Activated naive CD4-positive, alpha-beta T cell treated with Interleukin-2 at 50 U/mL for 16 hours (primary cell): Measurements from ENCODE around the gene ARHGEF25.
A peak's percentile ranks its signal among the peaks of the same experiment; 100 is the strongest.
"Not testable (repeated sequence)": the region's sequence is repeated elsewhere in the genome, so short reads cannot be mapped to it uniquely, and the experiment has no call there.

ENCODE experiments used
- DNase-seq: peaks from one replicate; pipeline ENCODE4 v3.0.0-alpha.2; 2020

The ARHGEF25 gene

DNA sequence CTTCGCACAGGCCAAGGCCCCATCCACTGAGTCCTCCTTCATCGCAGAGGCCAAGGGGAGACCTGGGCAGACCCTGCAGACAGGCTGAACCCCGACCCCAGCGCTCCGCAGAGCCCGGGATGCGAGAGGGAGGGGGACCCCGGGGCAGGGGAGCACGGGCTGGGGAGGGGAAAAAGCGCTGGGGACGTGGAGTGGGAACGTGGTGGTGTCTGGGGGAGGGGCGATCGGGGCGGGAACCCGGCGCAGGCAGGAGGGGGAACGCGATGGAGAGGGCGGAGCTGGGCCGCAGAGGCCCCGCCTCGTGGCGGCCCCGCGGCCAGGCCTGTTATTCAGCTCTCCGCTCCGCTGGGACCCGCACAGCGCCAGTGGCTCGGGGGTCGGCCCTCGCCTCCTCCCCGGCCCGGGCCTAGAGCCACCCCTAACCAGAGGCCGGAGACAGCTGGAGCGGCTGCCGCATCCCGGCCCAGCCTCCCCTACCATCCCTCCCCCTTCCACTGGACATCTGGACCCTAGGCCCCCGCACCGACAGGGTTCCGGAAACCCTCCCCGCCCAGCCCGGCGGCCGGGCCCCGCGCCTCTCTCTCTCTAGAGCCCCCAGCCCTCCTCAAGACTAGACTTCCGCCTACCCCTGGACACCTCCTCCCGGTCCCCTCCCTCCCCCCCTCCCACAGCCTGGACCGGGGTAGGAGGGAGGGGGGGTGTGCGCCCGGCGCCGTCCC is at the start of gene ARHGEF25:
ARHGEF25 (plus strand) TSS at position 328 of the 719 bp plus-strand sequence. CDS start 460 bp downstream, outside the sequence.
- DNase-seq: peak; percentile 62

DNA sequence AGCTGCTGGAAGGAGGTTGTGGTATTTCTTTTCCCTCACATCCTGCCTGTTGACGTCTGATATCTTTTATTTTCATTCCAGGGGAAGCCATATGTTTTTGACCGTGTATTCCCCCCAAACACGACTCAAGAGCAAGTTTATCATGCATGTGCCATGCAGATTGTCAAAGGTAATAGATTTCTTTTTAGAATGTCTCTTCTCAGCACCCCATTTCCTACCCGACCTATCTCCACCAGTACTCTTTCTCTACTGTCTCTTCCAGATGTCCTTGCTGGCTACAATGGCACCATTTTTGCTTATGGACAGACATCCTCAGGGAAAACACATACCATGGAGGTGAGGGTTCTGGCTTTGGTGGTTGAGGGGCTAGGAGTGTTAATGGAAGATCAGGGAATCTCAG is 47.9 kb upstream of the ARHGEF25 start:
- DNase-seq: no peak

DNA sequence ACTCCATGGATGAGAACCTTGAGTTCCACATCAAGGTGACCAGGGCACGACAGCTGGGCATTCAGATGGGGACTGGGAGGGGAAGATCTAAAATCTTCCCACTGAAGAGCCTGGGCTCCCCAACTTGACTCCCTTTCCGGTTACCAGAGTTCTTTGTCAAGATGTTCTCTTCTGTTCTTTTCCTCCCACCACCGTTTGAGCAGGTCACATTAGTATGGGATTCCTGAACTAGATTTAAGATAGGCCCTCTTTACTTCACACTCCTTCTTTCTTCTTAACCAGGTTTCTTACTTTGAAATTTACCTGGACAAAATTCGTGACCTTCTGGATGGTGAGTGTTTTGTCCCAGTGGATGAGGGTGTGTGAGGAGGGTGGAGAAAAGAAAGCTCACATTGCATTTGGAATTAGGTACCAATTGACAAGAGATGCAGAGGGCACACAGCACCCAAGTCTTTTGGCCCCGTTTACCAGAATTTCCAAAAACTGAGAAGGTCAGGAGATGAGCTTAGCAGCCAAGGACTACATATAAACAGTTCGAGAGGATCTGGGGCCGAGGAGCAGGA is 47.0 kb upstream of the ARHGEF25 start:
- no peak for DNase-seq

DNA sequence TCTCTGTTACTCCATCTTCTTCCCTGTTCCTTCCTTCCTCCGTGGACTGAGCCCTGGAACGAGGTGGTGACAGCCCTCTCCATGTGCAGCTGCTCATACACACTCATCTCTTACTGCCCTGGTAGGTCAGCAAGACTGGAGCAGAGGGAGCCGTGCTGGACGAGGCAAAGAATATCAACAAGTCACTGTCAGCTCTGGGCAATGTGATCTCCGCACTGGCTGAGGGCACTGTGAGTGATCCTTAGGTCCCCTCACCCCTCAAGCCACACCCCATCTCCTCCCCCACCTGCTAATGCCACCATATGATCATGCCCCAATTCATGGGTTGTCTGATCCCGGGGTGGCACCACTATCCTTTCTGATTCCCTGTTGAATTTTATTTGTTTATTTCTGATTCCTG is 42.4 kb upstream of the ARHGEF25 start:
- no peak for DNase-seq

DNA sequence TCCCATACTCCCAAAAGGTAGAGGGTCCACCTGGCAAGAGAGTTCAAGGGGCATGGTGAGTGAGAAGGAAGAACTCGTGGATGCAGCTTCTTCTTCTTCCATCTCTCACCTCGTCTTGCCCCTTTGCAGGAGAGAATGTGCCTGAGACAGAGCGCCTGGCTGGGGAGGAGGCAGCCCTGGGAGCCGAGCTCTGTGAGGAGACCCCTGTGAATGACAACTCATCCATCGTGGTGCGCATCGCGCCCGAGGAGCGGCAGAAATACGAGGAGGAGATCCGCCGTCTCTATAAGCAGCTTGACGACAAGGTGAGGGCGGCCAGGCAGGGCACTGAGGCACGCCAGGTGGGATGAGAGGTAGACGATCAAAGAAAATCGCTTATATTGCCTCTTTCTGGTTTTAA is 41.4 kb upstream of the ARHGEF25 start:
- DNase-seq: no peak

GRCh38 chr12:57570438-57570837 is 40.8 kb upstream of the ARHGEF25 start:
- not testable (repeated sequence) for DNase-seq

DNA sequence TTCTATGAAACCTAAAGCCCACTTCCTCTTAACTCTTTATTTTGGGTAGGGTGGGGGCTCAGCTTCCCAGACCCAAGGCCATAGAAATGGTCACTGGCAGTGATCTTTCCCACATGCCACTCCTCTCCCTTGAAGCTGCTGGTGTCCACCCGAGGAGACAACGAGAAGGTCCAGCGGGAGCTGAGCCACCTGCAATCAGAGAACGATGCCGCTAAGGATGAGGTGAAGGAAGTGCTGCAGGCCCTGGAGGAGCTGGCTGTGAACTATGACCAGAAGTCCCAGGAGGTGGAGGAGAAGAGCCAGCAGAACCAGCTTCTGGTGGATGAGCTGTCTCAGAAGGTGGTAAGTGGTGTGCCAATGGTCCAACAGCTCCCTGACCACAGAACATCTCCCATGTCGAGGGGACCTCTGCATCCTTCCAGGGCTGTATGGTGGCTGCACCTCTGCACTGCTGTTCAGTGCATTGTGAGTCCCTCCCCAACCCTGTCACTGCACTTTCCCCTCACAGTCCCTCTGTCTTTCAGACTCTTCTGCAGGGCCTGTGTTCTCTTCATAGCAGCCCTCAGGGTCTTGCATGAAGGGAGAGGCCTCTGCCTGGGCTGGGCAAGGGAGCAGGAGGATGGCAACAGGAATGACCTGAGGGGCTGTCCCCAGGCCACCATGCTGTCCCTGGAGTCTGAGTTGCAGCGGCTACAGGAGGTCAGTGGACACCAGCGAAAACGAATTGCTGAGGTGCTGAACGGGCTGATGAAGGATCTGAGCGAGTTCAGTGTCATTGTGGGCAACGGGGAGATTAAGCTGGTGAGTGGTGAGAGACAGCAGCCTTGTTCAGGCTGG is 39.1 kb upstream of the ARHGEF25 start:
- DNase-seq: no peak

- no peak for DNase-seq
These were observed 36.4 kb upstream of the ARHGEF25 start for GRCh38 chr12:57574795-57575194.

DNA sequence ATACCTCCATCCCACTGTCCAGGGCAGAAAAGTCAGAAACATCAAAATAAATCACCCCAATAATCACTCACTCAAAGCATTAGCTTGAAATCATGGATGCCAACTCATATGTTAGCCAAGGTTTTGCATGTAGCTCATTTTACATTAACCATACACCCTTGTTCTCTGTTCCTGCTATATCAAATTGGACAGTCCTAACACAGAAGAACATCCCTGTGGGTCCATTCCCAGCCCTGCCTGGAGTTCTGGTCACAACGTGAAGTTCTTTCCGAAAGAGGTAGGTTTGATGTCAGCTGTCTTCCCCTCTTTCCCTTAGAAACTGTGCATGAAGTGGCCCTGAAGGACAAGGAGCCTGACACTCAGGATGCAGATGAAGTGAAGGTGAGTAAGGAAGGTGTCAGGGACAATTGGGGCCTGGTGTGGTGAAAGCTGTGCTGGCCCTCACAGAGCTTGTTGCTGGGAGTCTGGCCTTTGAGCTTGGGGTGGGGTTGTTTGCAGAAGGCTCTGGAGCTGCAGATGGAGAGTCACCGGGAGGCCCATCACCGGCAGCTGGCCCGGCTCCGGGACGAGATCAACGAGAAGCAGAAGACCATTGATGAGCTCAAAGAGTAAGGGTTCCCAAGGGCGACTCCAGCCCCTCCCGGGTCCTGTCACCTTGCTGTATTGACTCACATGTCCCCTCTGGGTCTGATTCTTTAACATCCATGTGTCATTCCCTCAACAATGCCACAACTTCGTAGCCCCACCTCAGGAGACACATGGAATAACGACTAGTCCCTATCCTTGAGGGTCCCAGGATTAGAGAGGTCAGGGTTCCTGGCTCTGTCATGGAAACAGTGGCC is 35.2 kb upstream of the ARHGEF25 start:
- no peak for DNase-seq

- DNase-seq: no peak
These were observed 34.5 kb upstream of the ARHGEF25 start for GRCh38 chr12:57576613-57577160.

- DNase-seq: no peak
These were observed 33.1 kb upstream of the ARHGEF25 start for GRCh38 chr12:57577981-57578758.

DNA sequence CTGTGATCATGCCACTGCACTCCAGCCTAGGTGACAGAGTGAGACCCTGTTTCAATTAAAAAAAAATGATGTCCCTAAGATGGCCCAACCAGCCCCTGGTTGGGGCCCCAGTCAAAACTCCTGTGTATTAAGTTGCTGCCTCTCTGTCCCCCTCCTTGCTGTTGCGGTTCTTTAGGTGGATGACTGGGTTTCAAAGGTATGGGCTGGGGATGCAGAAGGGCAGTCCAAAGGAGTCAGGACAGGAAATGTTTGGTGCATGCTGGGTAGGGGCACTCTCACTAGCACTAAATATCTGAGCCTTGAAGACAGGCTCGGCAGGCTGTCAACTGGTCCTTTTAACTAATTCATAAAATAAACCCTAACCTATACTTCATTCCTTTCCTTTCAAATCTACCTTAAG is 32.2 kb upstream of the ARHGEF25 start:
- DNase-seq: no peak

- DNase-seq: no peak
These were observed 31.4 kb upstream of the ARHGEF25 start for GRCh38 chr12:57579677-57580465.

DNA sequence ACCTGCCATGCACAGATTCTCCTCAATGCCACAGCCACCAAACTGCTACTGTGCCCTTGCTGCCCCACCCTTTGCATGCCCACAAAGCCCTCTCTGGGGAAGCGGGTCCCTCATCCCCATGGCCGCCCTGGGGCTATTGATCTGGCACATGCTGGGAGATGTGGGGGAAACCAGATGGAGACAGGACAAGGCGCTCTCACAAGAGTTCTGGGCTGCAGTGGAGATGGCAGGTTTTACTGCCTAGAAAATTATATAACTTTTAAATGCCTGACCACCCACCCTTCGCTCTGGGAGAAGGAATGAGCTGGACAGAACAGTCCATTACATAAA is 30.8 kb upstream of the ARHGEF25 start:
- DNase-seq: no peak

GRCh38 chr12:57581802-57582201 is 29.4 kb upstream of the ARHGEF25 start:
- DNase-seq: no peak

- DNase-seq: no peak
These were observed 28.8 kb upstream of the ARHGEF25 start for GRCh38 chr12:57582440-57582839.

DNA sequence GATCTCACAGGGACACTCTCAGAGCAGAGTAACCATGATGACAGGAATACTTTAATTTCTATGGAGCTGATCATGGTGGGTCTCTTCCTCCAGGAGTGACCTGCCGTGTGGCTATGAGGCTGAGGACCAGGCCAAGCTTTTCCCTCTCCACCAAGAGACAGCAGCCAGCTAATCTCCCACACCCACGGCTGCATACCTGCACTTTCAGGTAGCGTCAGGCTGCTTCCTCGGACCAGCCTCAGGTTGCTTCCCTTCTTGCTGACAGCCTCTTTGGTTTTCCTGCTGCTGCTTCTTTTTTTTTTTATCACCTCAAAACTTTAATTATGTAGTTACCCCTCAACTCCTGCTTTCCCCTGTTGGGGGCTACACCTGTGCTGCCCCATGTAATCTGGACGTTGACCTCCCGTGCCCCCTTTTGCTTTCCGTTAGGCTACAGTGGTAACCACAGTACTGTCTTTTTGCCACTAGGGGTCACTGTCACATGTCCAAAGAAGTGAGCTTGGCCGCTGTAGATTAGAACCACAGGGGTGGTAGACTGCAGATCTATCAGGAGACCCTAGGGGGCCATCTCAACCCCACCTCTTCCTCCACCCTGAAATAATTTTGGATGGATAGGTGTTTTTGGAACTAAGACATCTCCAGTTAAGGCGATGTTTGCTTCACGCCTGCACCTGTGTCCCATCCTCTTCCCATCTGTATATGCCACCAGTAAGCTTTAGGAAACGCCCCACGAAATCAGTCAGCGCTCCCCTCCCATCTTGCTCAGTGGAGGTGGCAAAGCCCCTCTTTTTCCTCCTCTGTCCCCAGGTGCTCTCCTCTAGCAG is 28.0 kb upstream of the ARHGEF25 start:
- DNase-seq: peak; percentile 62

GRCh38 chr12:57584050-57584449 is 27.2 kb upstream of the ARHGEF25 start:
- no peak for DNase-seq

- no peak for DNase-seq
These were observed 26.5 kb upstream of the ARHGEF25 start for GRCh38 chr12:57584690-57585089.

GRCh38 chr12:57585156-57585555 is 26.1 kb upstream of the ARHGEF25 start:
- DNase-seq: no peak
